ENCODE results near the gene ELP4.

- no peak for TF ChIP-seq MAX (IDR thresholded peaks at IDR 0.05)
- no peak for TF ChIP-seq POLR2A (IDR thresholded peaks at IDR 0.05; ENCODE audit: low read length)
- no peak for TF ChIP-seq CTCF (IDR thresholded peaks at IDR 0.05)
- no peak for TF ChIP-seq EP300 (IDR thresholded peaks at IDR 0.05)
Observed at GRCh38 chr11:31804312-31805036, 294.9 kb downstream of the ELP4 start.

Measured in A549 (cell line).